Measurements from ENCODE around the gene KCTD7. TPM values are rescaled to one million over a fixed set of nuclear protein-coding genes. Genes with fewer than 3 reads are reported as not detected.
"Not testable (repeated sequence)": the region's sequence is repeated elsewhere in the genome, so short reads cannot be mapped to it uniquely, and the experiment has no call there.

Gene KCTD7
- total RNA-seq, 2 donors from 2014 or later, result 17.7 to 61.0 TPM

GRCh38 chr7:66671034-66671433 is 42.4 kb downstream of the KCTD7 start:
- TF ChIP-seq POLR2A (IDR thresholded peaks at IDR 0.05) (no peak), POLR2AphosphoS5 (IDR thresholded peaks at IDR 0.05) (no peak)
- TF ChIP-seq, protein P1, sequence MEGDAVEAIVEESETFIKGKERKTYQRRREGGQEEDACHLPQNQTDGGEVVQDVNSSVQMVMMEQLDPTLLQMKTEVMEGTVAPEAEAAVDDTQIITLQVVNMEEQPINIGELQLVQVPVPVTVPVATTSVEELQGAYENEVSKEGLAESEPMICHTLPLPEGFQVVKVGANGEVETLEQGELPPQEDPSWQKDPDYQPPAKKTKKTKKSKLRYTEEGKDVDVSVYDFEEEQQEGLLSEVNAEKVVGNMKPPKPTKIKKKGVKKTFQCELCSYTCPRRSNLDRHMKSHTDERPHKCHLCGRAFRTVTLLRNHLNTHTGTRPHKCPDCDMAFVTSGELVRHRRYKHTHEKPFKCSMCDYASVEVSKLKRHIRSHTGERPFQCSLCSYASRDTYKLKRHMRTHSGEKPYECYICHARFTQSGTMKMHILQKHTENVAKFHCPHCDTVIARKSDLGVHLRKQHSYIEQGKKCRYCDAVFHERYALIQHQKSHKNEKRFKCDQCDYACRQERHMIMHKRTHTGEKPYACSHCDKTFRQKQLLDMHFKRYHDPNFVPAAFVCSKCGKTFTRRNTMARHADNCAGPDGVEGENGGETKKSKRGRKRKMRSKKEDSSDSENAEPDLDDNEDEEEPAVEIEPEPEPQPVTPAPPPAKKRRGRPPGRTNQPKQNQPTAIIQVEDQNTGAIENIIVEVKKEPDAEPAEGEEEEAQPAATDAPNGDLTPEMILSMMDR (IDR thresholded peaks at IDR 0.05), result no peak
- Histone ChIP-seq H3K4me1 (replicated peaks) (no peaks in the 10 kb centered on the region), H3K9me3 (no peaks in the 10 kb centered on the region), H3K36me3 (no peaks in the 10 kb centered on the region), H3K27ac (no peak overlapping the region), H3K4me3 (no peak overlapping the region), H3K27me3 (replicated peaks; ENCODE audit: insufficient read depth) (no peaks in the 10 kb centered on the region)
- 93% methylated on average over 3 of the region's 3 CpGs for WGBS
- DNase-seq (ENCODE audit: low spot score), result no peak
- intact Hi-C loops (cut with DNase I), result no loop called here

DNA sequence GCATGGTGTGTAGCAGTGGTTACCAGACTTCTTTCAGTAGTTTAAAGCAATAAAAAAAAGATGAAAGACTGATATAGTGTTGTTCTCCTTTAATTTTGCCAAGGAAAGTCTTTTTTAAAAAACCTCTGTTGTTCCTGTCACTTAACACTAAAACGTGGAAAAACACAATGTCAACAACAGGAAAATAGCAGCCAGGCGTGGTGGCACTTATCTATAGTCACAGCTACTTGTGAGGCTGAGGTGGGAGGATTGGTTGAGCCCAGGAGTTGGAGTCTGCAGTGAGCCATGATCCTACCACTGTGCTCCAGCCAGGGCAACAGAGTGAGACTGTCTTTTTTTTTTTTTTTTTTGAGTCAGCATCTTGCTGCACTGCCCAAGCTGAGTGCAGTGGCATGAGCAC is 42.8 kb downstream of the KCTD7 start:
- H3K9me3 ChIP-seq; H3K36me3 ChIP-seq; DNase-seq (ENCODE audit: low spot score); H3K4me1 ChIP-seq (replicated peaks); H3K27ac ChIP-seq; H3K4me3 ChIP-seq; intact Hi-C loops (cut with DNase I); H3K27me3 ChIP-seq (replicated peaks; ENCODE audit: insufficient read depth): not testable (repeated sequence)
- WGBS, result 70% methylated on average over 2 of the region's 2 CpGs

GRCh38 chr7:66672432-66673123 is 43.9 kb downstream of the KCTD7 start:
- H3K27me3 ChIP-seq (replicated peaks; ENCODE audit: insufficient read depth); H3K36me3 ChIP-seq; DNase-seq (ENCODE audit: low spot score); H3K9me3 ChIP-seq; intact Hi-C loops (cut with DNase I); H3K4me3 ChIP-seq; H3K27ac ChIP-seq; H3K4me1 ChIP-seq (replicated peaks): not testable (repeated sequence)
- 55% methylated on average over 5 of the region's 5 CpGs for WGBS

DNA sequence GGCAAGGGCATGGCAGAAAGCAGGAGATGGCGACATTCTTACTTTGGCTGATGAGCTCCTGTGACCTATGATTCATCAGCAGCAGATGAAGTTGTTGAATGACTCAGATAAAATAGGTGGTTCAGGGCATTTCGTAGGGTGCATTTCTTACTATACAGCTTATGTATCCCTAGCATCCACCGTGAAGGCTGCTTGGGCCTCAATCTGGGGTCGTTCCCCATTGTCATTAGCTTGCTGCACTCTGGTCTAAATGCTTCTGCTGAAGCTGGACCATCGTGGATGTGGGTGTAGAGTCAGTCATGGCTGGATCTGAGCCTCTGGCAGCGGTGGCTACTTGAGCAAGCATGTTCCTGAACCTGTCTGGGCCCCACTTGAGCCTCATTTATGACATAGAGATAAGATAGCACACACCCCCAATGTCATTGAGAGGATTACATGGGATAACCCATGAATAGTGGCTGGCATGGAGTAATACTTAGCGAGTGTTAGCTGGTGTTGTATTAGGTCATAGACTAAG is 44.5 kb downstream of the KCTD7 start:
- DNase-seq (ENCODE audit: low spot score); H3K9me3 ChIP-seq: not testable (repeated sequence)

GRCh38 chr7:66679633-66680244 is 51.1 kb downstream of the KCTD7 start:
- Histone ChIP-seq H3K27ac (no peak overlapping the region), H3K4me3 (no peak overlapping the region), H3K4me1 (replicated peaks) (no peaks in the 10 kb centered on the region), H3K36me3 (no peaks in the 10 kb centered on the region), H3K9me3 (no peaks in the 10 kb centered on the region), H3K27me3 (replicated peaks; ENCODE audit: insufficient read depth) (no peaks in the 10 kb centered on the region)
- WGBS, result 92% methylated on average over 3 of the region's 3 CpGs
- intact Hi-C loops (cut with DNase I), result loop anchor here (10.0 kb wide), 1 partner anchor 165 kb away; no protein-coding TSS in a partner anchor
- TF ChIP-seq POLR2A (IDR thresholded peaks at IDR 0.05) (no peak), POLR2AphosphoS5 (IDR thresholded peaks at IDR 0.05) (no peak)
- TF ChIP-seq, protein P1 (IDR thresholded peaks at IDR 0.05), result no peak
- no peak for DNase-seq (ENCODE audit: low spot score)

More for the DNA sequence above, 44.5 kb downstream of the KCTD7 start:
- H3K36me3 ChIP-seq; H3K4me3 ChIP-seq; intact Hi-C loops (cut with DNase I); H3K27me3 ChIP-seq (replicated peaks; ENCODE audit: insufficient read depth); H3K27ac ChIP-seq; H3K4me1 ChIP-seq (replicated peaks): not testable (repeated sequence)
- WGBS, result 83% methylated on average over 3 of the region's 7 CpGs

GRCh38 chr7:66681491-66682349 is 53.0 kb downstream of the KCTD7 start:
- 3% methylated on average over 61 of the region's 78 CpGs for WGBS

More at GRCh38 chr7:66681491-66682349, 53.0 kb downstream of the KCTD7 start:
- intact Hi-C loops (cut with DNase I), result loop anchor here (10.0 kb wide), 1 partner anchor 163 kb away; no protein-coding TSS in a partner anchor
- peak overlapping the region; percentile 83 to 94 for H3K4me3 ChIP-seq
- DNase-seq (ENCODE audit: low spot score), result peak; percentile 96
- TF ChIP-seq, protein P1 (IDR thresholded peaks at IDR 0.05), result peak in 1 of 4 experiments; percentile 18
- TF ChIP-seq POLR2AphosphoS5 (IDR thresholded peaks at IDR 0.05) (peak; percentile 99), POLR2A (IDR thresholded peaks at IDR 0.05) (peak; percentile 97)
- H3K4me1 ChIP-seq (replicated peaks), result no peaks in the 10 kb centered on the region
- no peaks in the 10 kb centered on the region for H3K36me3 ChIP-seq
- H3K27ac ChIP-seq, result peak overlapping the region; percentile 98 to 99
- no peaks in the 10 kb centered on the region for H3K27me3 ChIP-seq (replicated peaks; ENCODE audit: insufficient read depth)
- no peaks in the 10 kb centered on the region for H3K9me3 ChIP-seq

All from prostate gland (tissue), 2 donors.